ENCODE measurements around the gene HDHD5. TPM values are rescaled to one million over a fixed set of nuclear protein-coding genes. Genes with fewer than 3 reads are reported as not detected.

The HDHD5 gene
- total RNA-seq, 2 donors from 2014 or later = 39.4 to 53.0 TPM

GRCh38 chr22:17199003-17199731 lies 40.1 kb upstream of the HDHD5 start:
- WGBS, 2 experiments (ENCODE audit: insufficient coverage in 1 of 2, insufficient read length in 1 of 2) = 8 to 19% methylated on average over 8 to 20 of the region's 20 CpGs
- no peaks in the 10 kb centered on the region for H3K27me3 ChIP-seq (ENCODE audit: control insufficient read depth, insufficient read depth, low read length, poor library complexity, severe bottlenecking)
- peak overlapping the region; percentile 72 for H3K4me3 ChIP-seq (ENCODE audit: low read length)
- peaks cover 36% of the 10 kb centered on the region for H3K4me1 Mint-ChIP-seq
- no peaks in the 10 kb centered on the region for H3K9me3 ChIP-seq (ENCODE audit: control insufficient read depth, low read length)
- no peaks in the 10 kb centered on the region for H3K27me3 Mint-ChIP-seq (ENCODE audit: insufficient read depth)
- no peaks in the 10 kb centered on the region for H3K9me3 Mint-ChIP-seq
- peak overlapping the region; percentile 100 for H3K27ac ChIP-seq (ENCODE audit: low read depth, low read length)
- H3K36me3 Mint-ChIP-seq (ENCODE audit: low read depth) = no peaks in the 10 kb centered on the region
- TF ChIP-seq CTCF (conservative IDR thresholded peaks at IDR 0.05) = no peak
- H3K4me3 Mint-ChIP-seq = peak overlapping the region; percentile 79
- H3K36me3 ChIP-seq (ENCODE audit: control insufficient read depth, insufficient read depth, low read length) = no peaks in the 10 kb centered on the region
- H3K4me1 ChIP-seq (ENCODE audit: control insufficient read depth, insufficient read depth, low read length) = no peaks in the 10 kb centered on the region
- H3K9ac ChIP-seq (ENCODE audit: extremely low read depth, low read length, poor library complexity, severe bottlenecking) = peak overlapping the region; percentile 94
- DNase-seq = peak; percentile 90
- H3K27ac Mint-ChIP-seq = peak overlapping the region; percentile 99

GRCh38 chr22:17198170-17199002 lies 39.3 kb upstream of the HDHD5 start:
- Mint-ChIP-seq H3K4me1 (peaks cover 38% of the 10 kb centered on the region), H3K9me3 (no peaks in the 10 kb centered on the region), H3K27me3 (ENCODE audit: insufficient read depth) (no peaks in the 10 kb centered on the region), H3K27ac (peak overlapping the region; percentile 99), H3K36me3 (ENCODE audit: low read depth) (no peaks in the 10 kb centered on the region), H3K4me3 (peak overlapping the region; percentile 79)
- Histone ChIP-seq H3K9ac (ENCODE audit: extremely low read depth, low read length, poor library complexity, severe bottlenecking) (peak overlapping the region; percentile 94), H3K4me3 (ENCODE audit: low read length) (peak overlapping the region; percentile 72), H3K27me3 (ENCODE audit: control insufficient read depth, insufficient read depth, low read length, poor library complexity, severe bottlenecking) (no peaks in the 10 kb centered on the region), H3K4me1 (ENCODE audit: control insufficient read depth, insufficient read depth, low read length) (no peaks in the 10 kb centered on the region), H3K27ac (ENCODE audit: low read depth, low read length) (peak overlapping the region; percentile 100), H3K9me3 (ENCODE audit: control insufficient read depth, low read length) (no peaks in the 10 kb centered on the region), H3K36me3 (ENCODE audit: control insufficient read depth, insufficient read depth, low read length) (no peaks in the 10 kb centered on the region)
- no peak for TF ChIP-seq CTCF (conservative IDR thresholded peaks at IDR 0.05)
- DNase-seq = peak; percentile 97
- 9 to 10% methylated on average over 25 to 29 of the region's 29 CpGs for WGBS, 2 experiments (ENCODE audit: insufficient coverage in 1 of 2, insufficient read length in 1 of 2)

- H3K4me1 ChIP-seq (ENCODE audit: control insufficient read depth, insufficient read depth, low read length) = no peaks in the 10 kb centered on the region
- DNase-seq = peak; percentile 61
- Mint-ChIP-seq H3K4me3 (no peak overlapping the region), H3K27ac (peak overlapping the region; percentile 81), H3K36me3 (ENCODE audit: low read depth) (peaks cover 21% of the 10 kb centered on the region), H3K4me1 (peaks cover 20% of the 10 kb centered on the region), H3K9me3 (no peaks in the 10 kb centered on the region), H3K27me3 (ENCODE audit: insufficient read depth) (no peaks in the 10 kb centered on the region)
- 73 to 84% methylated on average over 3 to 7 of the region's 7 CpGs for WGBS, 2 experiments (ENCODE audit: insufficient coverage in 1 of 2, insufficient read length in 1 of 2)
- no peak for TF ChIP-seq CTCF (conservative IDR thresholded peaks at IDR 0.05)
- H3K27me3 ChIP-seq (ENCODE audit: control insufficient read depth, insufficient read depth, low read length, poor library complexity, severe bottlenecking) = no peaks in the 10 kb centered on the region
- peak overlapping the region; percentile 3 for H3K9ac ChIP-seq (ENCODE audit: extremely low read depth, low read length, poor library complexity, severe bottlenecking)
- H3K9me3 ChIP-seq (ENCODE audit: control insufficient read depth, low read length) = no peaks in the 10 kb centered on the region
- peak overlapping the region; percentile 57 for H3K27ac ChIP-seq (ENCODE audit: low read depth, low read length)
- no peaks in the 10 kb centered on the region for H3K36me3 ChIP-seq (ENCODE audit: control insufficient read depth, insufficient read depth, low read length)
- H3K4me3 ChIP-seq (ENCODE audit: low read length) = no peak overlapping the region
Measured at GRCh38 chr22:17194213-17194612, 35.1 kb upstream of the HDHD5 start.

Data from endodermal cell (in vitro differentiated cells).